HCT116 (cell line): ENCODE data around the gene GDE1. TPM values are rescaled to one million over a fixed set of nuclear protein-coding genes. Genes with fewer than 3 reads are reported as not detected.

Source experiments
- ATAC-seq: fragments of 200-7000 bp; cut with Tn5 transposase; 2 replicates; pipeline ENCODE4 v1.9.1; 2020; ENCODE audit warnings: mild to moderate bottlenecking, moderate library complexity
- BruUV-seq: library from RNA; stranded (reverse); fragments of 400-500 nt; replicated peaks from 2 replicates; lab custom pipeline; 2021; lab: Mats Ljungman, UMichigan
- CTCF ChIA-PET: fragments of 300-600 bp; sonication (Branson Sonifier 250); formaldehyde crosslinking; loops from one replicate; lab custom pipeline; 2021; ENCODE audit warnings: antibody characterized with exemption; lab: Charles Lee
- POLR2A ChIA-PET: fragments of 300-600, 350-600 bp; sonication (Branson Sonifier 250); formaldehyde crosslinking; loops from one replicate; lab custom pipeline; 2021; ENCODE audit warnings: antibody characterized with exemption; lab: Charles Lee
- RAD21 ChIA-PET, 2 experiments: fragments of 300-600 bp; sonication (Branson Sonifier 250); formaldehyde crosslinking; loops; one replicate each; lab custom pipeline; 2023; ENCODE audit warnings: low total read pairs in 2 of 2; ENCODE audit not compliant: uncharacterized antibody in 2 of 2, unreplicated experiment in 2 of 2, low non-redundant PET in 1 of 2; lab: Charles Lee
- DNase-seq: peaks from one replicate; pipeline ENCODE4 v3.0.0-alpha.2; 2010; ENCODE audit warnings: low read depth, low spot score
- H2AFZ ChIP-seq: fragments of 200-600 bp; shearing (Covaris generic), sonication (generic); 2 replicates; pipeline ENCODE4 v1.6.1; 2017; ENCODE audit warnings: low read depth, mixed run types, mixed read lengths, antibody characterized with exemption, low read length; ENCODE audit not compliant: poor library complexity, severe bottlenecking
- H3K27ac ChIP-seq: 2 replicates; pipeline ENCODE4 v1.5.1; 2012; ENCODE audit warnings: low read depth, low read length
- H3K27me3 ChIP-seq: fragments of 200-600 bp; sonication (generic); 2 replicates; pipeline ENCODE4 v1.6.1; 2016; ENCODE audit warnings: mixed run types, low read length, mixed read lengths; ENCODE audit not compliant: insufficient read depth
- H3K36me3 ChIP-seq, 2 experiments: fragments of 200-500 bp in 1 of 2; fragments of 200-600 bp in 1 of 2; sonication (Bioruptor generic) in 1 of 2; sonication (generic) in 1 of 2; 2 replicates each; pipeline versions ENCODE4 v1.5.1 to v1.6.1; 2014 to 2016; ENCODE audit warnings: low read length in 2 of 2, inconsistent platforms in 1 of 2, mixed read lengths in 1 of 2, mixed run types in 1 of 2; ENCODE audit not compliant: insufficient read depth in 2 of 2, control insufficient read depth in 1 of 2
- H3K4me1 ChIP-seq, 2 experiments: fragments of 200-600 bp in 1 of 2; sonication (generic) in 1 of 2; 2 replicates each; pipeline versions ENCODE4 v1.5.1 to v1.6.1; 2012 to 2017; ENCODE audit warnings: low read length in 2 of 2, inconsistent platforms in 1 of 2, mild to moderate bottlenecking in 1 of 2, mixed read lengths in 1 of 2, mixed run types in 1 of 2, moderate library complexity in 1 of 2; ENCODE audit not compliant: insufficient read depth in 2 of 2, control insufficient read depth in 1 of 2
- H3K4me2 ChIP-seq: fragments of 200-600 bp; sonication (generic); 2 replicates; pipeline ENCODE4 v1.6.1; 2017; ENCODE audit warnings: mixed run types, low read length, mixed read lengths
- H3K4me3 ChIP-seq, 2 experiments: fragments of 200-600 bp in 1 of 2; sonication (generic) in 1 of 2; replicated peaks in 1 of 2; 2 replicates each; pipeline ENCODE4 v1.5.1; 2011 to 2016; ENCODE audit warnings: low read length in 2 of 2, control low read depth in 1 of 2, low read depth in 1 of 2, mild to moderate bottlenecking in 1 of 2, mixed read lengths in 1 of 2, mixed run types in 1 of 2
- H3K79me2 ChIP-seq: fragments of 200-600 bp; sonication (generic); 2 replicates; pipeline ENCODE4 v1.6.1; 2017; ENCODE audit warnings: mild to moderate bottlenecking, mixed run types, low read length, moderate library complexity, mixed read lengths; ENCODE audit not compliant: insufficient read depth
- H3K9ac ChIP-seq: fragments of 200-600 bp; sonication (generic); 2 replicates; pipeline ENCODE4 v1.6.1; 2016; ENCODE audit warnings: low read length, mixed read lengths
- H3K9me2 ChIP-seq: fragments of 200-600 bp; sonication (generic), shearing (Covaris generic); 2 replicates; pipeline ENCODE4 v1.6.1; 2017; ENCODE audit warnings: mixed run types, mild to moderate bottlenecking, moderate library complexity; ENCODE audit not compliant: insufficient read depth
- H3K9me3 ChIP-seq, 2 experiments: fragments of 200-500 bp in 1 of 2; fragments of 200-600 bp in 1 of 2; sonication (Bioruptor generic) in 1 of 2; sonication (generic) in 1 of 2; 2 replicates each; pipeline ENCODE4 v1.6.1; 2014 to 2017; ENCODE audit warnings: low read length in 2 of 2, mixed read lengths in 2 of 2, inconsistent platforms in 1 of 2, low read depth in 1 of 2, mild to moderate bottlenecking in 1 of 2, mixed run types in 1 of 2, moderate library complexity in 1 of 2; ENCODE audit not compliant: control insufficient read depth in 1 of 2, insufficient read depth in 1 of 2
- H4K20me1 ChIP-seq: fragments of 200-600 bp; sonication (generic), shearing (Covaris generic); 2 replicates; pipeline ENCODE4 v1.6.1; 2017; ENCODE audit warnings: mixed run types, mild to moderate bottlenecking, moderate library complexity; ENCODE audit not compliant: insufficient read depth
- CBX3 ChIP-seq: IDR thresholded peaks from 2 replicates; pipeline ENCODE4 v1.6.1; 2012; ENCODE audit warnings: low read depth
- CEBPB ChIP-seq: IDR thresholded peaks from 2 replicates; pipeline ENCODE4 v1.6.1; 2012; ENCODE audit warnings: low read depth
- EGR1 ChIP-seq: IDR thresholded peaks from 2 replicates; pipeline ENCODE4 v1.6.1; 2012; ENCODE audit warnings: low read depth
- ELF1 ChIP-seq: IDR thresholded peaks from 2 replicates; pipeline ENCODE4 v1.6.1; 2012; ENCODE audit warnings: low read depth, borderline replicate concordance
- EZH2 ChIP-seq: fragments of 200-600 bp; sonication (generic); IDR thresholded peaks from 2 replicates; pipeline ENCODE4 v1.6.1; 2017; ENCODE audit warnings: antibody characterized with exemption, mixed run types
- JUND ChIP-seq: IDR thresholded peaks from 2 replicates; pipeline ENCODE4 v1.6.1; 2012
- POLR2A ChIP-seq: IDR thresholded peaks from 2 replicates; pipeline ENCODE4 v1.7.0; 2011; ENCODE audit warnings: borderline replicate concordance; ENCODE audit not compliant: insufficient read depth, insufficient read length; ENCODE audit errors: extremely low read depth
- RAD21 ChIP-seq: IDR thresholded peaks from 2 replicates; pipeline ENCODE4 v1.6.1; 2012; ENCODE audit warnings: low read depth, mild to moderate bottlenecking
- SIN3A ChIP-seq: IDR thresholded peaks from 2 replicates; pipeline ENCODE4 v1.6.1; 2012; ENCODE audit warnings: low read depth
- SP1 ChIP-seq: IDR thresholded peaks from 2 replicates; pipeline ENCODE4 v1.6.1; 2012; ENCODE audit warnings: low read depth
- TCF7L2 ChIP-seq: IDR thresholded peaks from 2 replicates; pipeline ENCODE4 v1.7.0; 2011; ENCODE audit warnings: borderline replicate concordance, inconsistent platforms; ENCODE audit not compliant: insufficient read depth, insufficient read length; ENCODE audit errors: extremely low read depth
- YY1 ChIP-seq: IDR thresholded peaks from 2 replicates; pipeline ENCODE4 v1.6.1; 2011; ENCODE audit warnings: low read length, low read depth, moderate library complexity, mild to moderate bottlenecking; ENCODE audit not compliant: insufficient replicate concordance; ENCODE audit errors: extremely low read depth
- ZBTB33 ChIP-seq: IDR thresholded peaks from 2 replicates; pipeline ENCODE4 v1.6.1; 2011; ENCODE audit warnings: mild to moderate bottlenecking, low read length, moderate library complexity; ENCODE audit not compliant: insufficient replicate concordance; ENCODE audit errors: extremely low read depth
- ZFX ChIP-seq: fragments of 450-650 bp; IDR thresholded peaks from 2 replicates; pipeline ENCODE4 v1.6.1; 2017
- ZNF274 ChIP-seq: fragments of 200-500 bp; sonication (Bioruptor generic); IDR thresholded peaks from 2 replicates; pipeline ENCODE4 v1.6.1; 2014; ENCODE audit warnings: mild to moderate bottlenecking, low read depth, low read length, inconsistent platforms
- intact Hi-C: fragments of 100-400 bp; cut with micrococcal nuclease; formaldehyde crosslinking; loops from 2 replicates; pipeline ENCODE4 v1.10.0; 2022
- total RNA-seq: library from RNA; stranded (reverse); gene quantifications from one replicate; pipeline ENCODE4 v1.2.1, GENCODE V29; 2021; ENCODE audit not compliant: unreplicated experiment
- TF ChIP-seq, protein P1 (sequence below): IDR thresholded peaks from 2 replicates; pipeline ENCODE4 v1.6.1; 2012
- TF ChIP-seq, protein P2 (sequence below): IDR thresholded peaks from 2 replicates; pipeline ENCODE4 v1.6.1; 2012; ENCODE audit warnings: low read depth
- TF ChIP-seq, protein P3 (sequence below): IDR thresholded peaks from 2 replicates; pipeline ENCODE4 v1.6.1; 2012
- TF ChIP-seq, protein P4 (sequence below), 3 experiments: fragments of 200-600 bp in 1 of 3; sonication (generic) in 1 of 3; IDR thresholded peaks in 2 of 3; conservative IDR thresholded peaks in 1 of 3; 2 replicates each; pipeline ENCODE4 v1.5.1; 2012 to 2017; ENCODE audit warnings: low read depth in 2 of 3, low read length in 2 of 3, antibody characterized with exemption in 1 of 3, borderline replicate concordance in 1 of 3, control low read depth in 1 of 3, mild to moderate bottlenecking in 1 of 3, mixed read lengths in 1 of 3, mixed run types in 1 of 3, moderate library complexity in 1 of 3; ENCODE audit not compliant: insufficient read depth in 1 of 3

GDE1 gene
- total RNA-seq, 1 experiment from 2014 or later: 47.1 TPM

DNA sequence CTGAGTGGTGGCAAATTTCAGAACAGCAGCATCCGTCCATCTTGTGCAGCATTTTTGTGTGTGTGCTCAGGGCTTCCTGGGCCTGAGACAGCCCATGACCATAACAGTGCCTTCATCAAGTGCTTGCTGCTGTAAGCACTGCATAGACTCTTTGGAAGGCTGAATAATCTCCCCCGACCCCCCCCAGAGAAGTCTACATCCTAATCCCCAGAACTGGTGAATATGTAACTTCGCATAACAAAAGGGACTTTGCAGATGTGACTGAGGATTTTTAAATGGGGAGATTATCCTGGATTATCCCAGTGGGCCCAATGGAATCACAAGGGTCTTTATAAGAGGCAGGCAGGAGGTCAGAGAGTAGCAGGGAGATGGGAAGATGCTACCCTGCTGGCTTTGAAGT lies 53.6 kb downstream of the GDE1 start:
- no peak overlapping the region for H3K9ac ChIP-seq

More for the DNA sequence above, 53.6 kb downstream of the GDE1 start:
- no TSS peak for BruUV-seq
- Histone ChIP-seq H3K36me3 (peaks cover 0 to 6% of the 10 kb centered on the region in 2 experiments; a peak in 3 of 4 replicates), H4K20me1 (no peaks in the 10 kb centered on the region), H3K4me3 (no peak overlapping the region), H3K9me3 (no peaks in the 10 kb centered on the region), H3K9me2 (no peaks in the 10 kb centered on the region), H3K4me2 (no peak overlapping the region), H3K27ac (no peak overlapping the region), H2AFZ (no peak overlapping the region), H3K27me3 (no peaks in the 10 kb centered on the region), H3K79me2 (no peaks in the 10 kb centered on the region), H3K4me1 (peaks cover 0 to 8% of the 10 kb centered on the region in 2 experiments; a peak in 2 of 4 replicates)
- ChIA-PET POLR2A (no interaction called here), RAD21 (no interaction called here), CTCF (no interaction called here)
- intact Hi-C loops: no loop called here
- no peak for TF ChIP-seq POLR2A
- no peak for TF ChIP-seq SP1
- TF ChIP-seq TCF7L2: no peak
- TF ChIP-seq JUND: no peak
- no peak for TF ChIP-seq ELF1
- no peak for TF ChIP-seq EZH2
- TF ChIP-seq, protein P1, sequence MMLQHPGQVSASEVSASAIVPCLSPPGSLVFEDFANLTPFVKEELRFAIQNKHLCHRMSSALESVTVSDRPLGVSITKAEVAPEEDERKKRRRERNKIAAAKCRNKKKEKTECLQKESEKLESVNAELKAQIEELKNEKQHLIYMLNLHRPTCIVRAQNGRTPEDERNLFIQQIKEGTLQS: no peak
- TF ChIP-seq EGR1: no peak
- TF ChIP-seq SIN3A: no peak
- no peak for TF ChIP-seq ZFX
- no peak for TF ChIP-seq RAD21
- TF ChIP-seq CBX3: no peak
- TF ChIP-seq ZNF274: no peak
- TF ChIP-seq, protein P2, sequence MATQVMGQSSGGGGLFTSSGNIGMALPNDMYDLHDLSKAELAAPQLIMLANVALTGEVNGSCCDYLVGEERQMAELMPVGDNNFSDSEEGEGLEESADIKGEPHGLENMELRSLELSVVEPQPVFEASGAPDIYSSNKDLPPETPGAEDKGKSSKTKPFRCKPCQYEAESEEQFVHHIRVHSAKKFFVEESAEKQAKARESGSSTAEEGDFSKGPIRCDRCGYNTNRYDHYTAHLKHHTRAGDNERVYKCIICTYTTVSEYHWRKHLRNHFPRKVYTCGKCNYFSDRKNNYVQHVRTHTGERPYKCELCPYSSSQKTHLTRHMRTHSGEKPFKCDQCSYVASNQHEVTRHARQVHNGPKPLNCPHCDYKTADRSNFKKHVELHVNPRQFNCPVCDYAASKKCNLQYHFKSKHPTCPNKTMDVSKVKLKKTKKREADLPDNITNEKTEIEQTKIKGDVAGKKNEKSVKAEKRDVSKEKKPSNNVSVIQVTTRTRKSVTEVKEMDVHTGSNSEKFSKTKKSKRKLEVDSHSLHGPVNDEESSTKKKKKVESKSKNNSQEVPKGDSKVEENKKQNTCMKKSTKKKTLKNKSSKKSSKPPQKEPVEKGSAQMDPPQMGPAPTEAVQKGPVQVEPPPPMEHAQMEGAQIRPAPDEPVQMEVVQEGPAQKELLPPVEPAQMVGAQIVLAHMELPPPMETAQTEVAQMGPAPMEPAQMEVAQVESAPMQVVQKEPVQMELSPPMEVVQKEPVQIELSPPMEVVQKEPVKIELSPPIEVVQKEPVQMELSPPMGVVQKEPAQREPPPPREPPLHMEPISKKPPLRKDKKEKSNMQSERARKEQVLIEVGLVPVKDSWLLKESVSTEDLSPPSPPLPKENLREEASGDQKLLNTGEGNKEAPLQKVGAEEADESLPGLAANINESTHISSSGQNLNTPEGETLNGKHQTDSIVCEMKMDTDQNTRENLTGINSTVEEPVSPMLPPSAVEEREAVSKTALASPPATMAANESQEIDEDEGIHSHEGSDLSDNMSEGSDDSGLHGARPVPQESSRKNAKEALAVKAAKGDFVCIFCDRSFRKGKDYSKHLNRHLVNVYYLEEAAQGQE: no peak
- no peak for TF ChIP-seq CEBPB
- TF ChIP-seq, protein P3, sequence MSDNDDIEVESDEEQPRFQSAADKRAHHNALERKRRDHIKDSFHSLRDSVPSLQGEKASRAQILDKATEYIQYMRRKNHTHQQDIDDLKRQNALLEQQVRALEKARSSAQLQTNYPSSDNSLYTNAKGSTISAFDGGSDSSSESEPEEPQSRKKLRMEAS: no peak
- no peak for TF ChIP-seq ZBTB33
- TF ChIP-seq, protein P4, sequence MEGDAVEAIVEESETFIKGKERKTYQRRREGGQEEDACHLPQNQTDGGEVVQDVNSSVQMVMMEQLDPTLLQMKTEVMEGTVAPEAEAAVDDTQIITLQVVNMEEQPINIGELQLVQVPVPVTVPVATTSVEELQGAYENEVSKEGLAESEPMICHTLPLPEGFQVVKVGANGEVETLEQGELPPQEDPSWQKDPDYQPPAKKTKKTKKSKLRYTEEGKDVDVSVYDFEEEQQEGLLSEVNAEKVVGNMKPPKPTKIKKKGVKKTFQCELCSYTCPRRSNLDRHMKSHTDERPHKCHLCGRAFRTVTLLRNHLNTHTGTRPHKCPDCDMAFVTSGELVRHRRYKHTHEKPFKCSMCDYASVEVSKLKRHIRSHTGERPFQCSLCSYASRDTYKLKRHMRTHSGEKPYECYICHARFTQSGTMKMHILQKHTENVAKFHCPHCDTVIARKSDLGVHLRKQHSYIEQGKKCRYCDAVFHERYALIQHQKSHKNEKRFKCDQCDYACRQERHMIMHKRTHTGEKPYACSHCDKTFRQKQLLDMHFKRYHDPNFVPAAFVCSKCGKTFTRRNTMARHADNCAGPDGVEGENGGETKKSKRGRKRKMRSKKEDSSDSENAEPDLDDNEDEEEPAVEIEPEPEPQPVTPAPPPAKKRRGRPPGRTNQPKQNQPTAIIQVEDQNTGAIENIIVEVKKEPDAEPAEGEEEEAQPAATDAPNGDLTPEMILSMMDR (IDR thresholded peaks at IDR 0.05 in 2 of 3, conservative IDR thresholded peaks at IDR 0.05 in 1 of 3; ENCODE audit: borderline replicate concordance in 1 of 3, insufficient read depth in 1 of 3, low read depth in 2 of 3, low read length in 2 of 3): no peak
- TF ChIP-seq YY1: no peak
- ATAC-seq (no peak), DNase-seq (no peak)
